HepG2 (cell line): ENCODE measurements around the gene AATF. TPM values are rescaled to one million over a fixed set of nuclear protein-coding genes. Genes with fewer than 3 reads are reported as not detected.

ENCODE experiments used
- ATAC-seq: fragments of 200-7000 bp; cut with Tn5 transposase; 3 replicates; pipeline ENCODE4 v1.9.1; 2020; ENCODE audit warnings: mild to moderate bottlenecking, moderate library complexity
- BruUV-seq: library from RNA; stranded (reverse); fragments of 400-500 nt; replicated peaks from 2 replicates; lab custom pipeline; 2021; lab: Mats Ljungman, UMichigan
- CTCF ChIA-PET: fragments of 300-600 bp; formaldehyde crosslinking; extraction: SDS; loops from one replicate; lab custom pipeline; 2021; ENCODE audit warnings: low total read pairs, inconsistent platforms, low intra/inter-chr PET ratio; lab: Yijun Ruan, JAX
- POLR2A ChIA-PET: fragments of 350-600 bp; sonication (Branson Sonifier 250); formaldehyde crosslinking; loops from one replicate; lab custom pipeline; 2020; ENCODE audit warnings: antibody characterized with exemption, inconsistent platforms; lab: Yijun Ruan, JAX
- DNase-seq: peaks from one replicate; pipeline ENCODE4 v3.0.0-alpha.2; 2015; ENCODE audit warnings: low spot score
- FAIRE-seq: peaks from 3 replicates; lab custom pipeline; 2011; peaks lifted over from hg19 to GRCh38; lab: Jason Lieb, UNC
- H2AFZ ChIP-seq: one replicate; pipeline ENCODE4 v1.6.1; 2011; ENCODE audit warnings: low read length, inconsistent platforms
- H3K27ac ChIP-seq: fragments of 300-600 bp; 3 replicates; pipeline ENCODE4 v1.8.0; 2011; ENCODE audit warnings: mixed run types, mild to moderate bottlenecking, mixed read lengths, low read length, inconsistent platforms; ENCODE audit not compliant: insufficient read depth; ENCODE audit errors: extremely low read length
- H3K27me3 ChIP-seq, 2 experiments: fragments of 200-600 bp in 1 of 2; 2 replicates in 1 of 2; 3 replicates in 1 of 2; pipeline versions ENCODE4 v1.6.0 to v1.8.0; 2011; ENCODE audit warnings: low read length in 2 of 2, mild to moderate bottlenecking in 2 of 2, moderate library complexity in 2 of 2, inconsistent platforms in 1 of 2; ENCODE audit not compliant: insufficient read depth in 2 of 2, control insufficient read depth in 1 of 2
- H3K36me3 ChIP-seq, 2 experiments: fragments of 200-600 bp in 1 of 2; replicated peaks in 1 of 2; 2 replicates in 1 of 2; 3 replicates in 1 of 2; pipeline versions ENCODE4 v1.5.1 to v1.8.0; 2011; ENCODE audit warnings: low read length in 2 of 2, inconsistent platforms in 1 of 2; ENCODE audit not compliant: insufficient read depth in 2 of 2, control insufficient read depth in 1 of 2
- H3K4me1 ChIP-seq: 2 replicates; pipeline ENCODE4 v1.5.1; 2012; ENCODE audit warnings: low read length, inconsistent platforms; ENCODE audit not compliant: insufficient read depth
- H3K4me2 ChIP-seq: 2 replicates; pipeline ENCODE4 v1.6.0; 2011; ENCODE audit warnings: low read depth, low read length, inconsistent platforms
- H3K4me3 ChIP-seq, 3 experiments: fragments of 200-600 bp in 1 of 3; sonication (generic), shearing (Covaris generic) in 1 of 3; replicated peaks in 1 of 3; 2 replicates each; pipeline ENCODE4 v1.5.1; 2011 to 2016; ENCODE audit warnings: low read length in 3 of 3, inconsistent platforms in 2 of 3, low read depth in 2 of 3, mild to moderate bottlenecking in 2 of 3, control low read depth in 1 of 3, mixed read lengths in 1 of 3; ENCODE audit not compliant: insufficient read depth in 1 of 3
- H3K79me2 ChIP-seq: one replicate; pipeline ENCODE4 v1.6.1; 2011; ENCODE audit warnings: low read length, inconsistent platforms; ENCODE audit not compliant: insufficient read depth
- H3K9ac ChIP-seq: 2 replicates; pipeline ENCODE4 v1.6.0; 2011; ENCODE audit warnings: mild to moderate bottlenecking, low read depth, low read length, inconsistent platforms; ENCODE audit not compliant: insufficient read depth
- H3K9me3 ChIP-seq: 2 replicates; pipeline ENCODE4 v1.5.1; 2012; ENCODE audit warnings: mild to moderate bottlenecking, low read length
- H4K20me1 ChIP-seq: 2 replicates; pipeline ENCODE4 v1.6.0; 2011; ENCODE audit warnings: inconsistent platforms, mild to moderate bottlenecking, low read length, moderate library complexity; ENCODE audit not compliant: insufficient read depth
- ASH2L ChIP-seq: fragments of 300-600, 200-600 bp; sonication (generic); IDR thresholded peaks from 2 replicates; pipeline ENCODE4 v1.7.0; 2017; ENCODE audit warnings: low read depth, mild to moderate bottlenecking, moderate library complexity, mixed read lengths, low read length; ENCODE audit not compliant: insufficient read length
- CEBPB ChIP-seq: IDR thresholded peaks from 2 replicates; pipeline ENCODE4 v1.6.1; 2011; ENCODE audit warnings: low read depth, low read length, improper control_type of control experiment, borderline replicate concordance
- FOXO1 ChIP-seq: sonication (generic); formaldehyde crosslinking; IDR thresholded peaks from 2 replicates; pipeline ENCODE4 v1.4.0; 2020; ENCODE audit warnings: missing genetic modification reagents
- GPBP1L1 ChIP-seq: sonication (generic); formaldehyde crosslinking; IDR thresholded peaks from 2 replicates; pipeline ENCODE4 v1.5.0; 2020; ENCODE audit warnings: mild to moderate bottlenecking, missing genetic modification reagents
- MXD1 ChIP-seq: sonication (generic); formaldehyde crosslinking; IDR thresholded peaks from 2 replicates; pipeline ENCODE4 v1.4.0; 2020; ENCODE audit warnings: mild to moderate bottlenecking, missing genetic modification reagents
- RORA ChIP-seq: sonication (generic); formaldehyde crosslinking; IDR thresholded peaks from 2 replicates; pipeline ENCODE4 v1.5.0; 2020; ENCODE audit warnings: mild to moderate bottlenecking, missing genetic modification reagents, moderate library complexity
- TBL1XR1 ChIP-seq: fragments of 150-350 bp; IDR thresholded peaks from 2 replicates; pipeline ENCODE4 v1.6.1; 2014; ENCODE audit warnings: borderline replicate concordance, low read length; ENCODE audit not compliant: partially characterized antibody
- TOE1 ChIP-seq: sonication (generic); formaldehyde crosslinking; IDR thresholded peaks from 2 replicates; pipeline ENCODE4 v1.4.0; 2020; ENCODE audit warnings: mild to moderate bottlenecking, missing genetic modification reagents
- ZIK1 ChIP-seq: sonication (generic); formaldehyde crosslinking; IDR thresholded peaks from 2 replicates; pipeline ENCODE4 v1.5.0; 2020; ENCODE audit warnings: mild to moderate bottlenecking, low read depth, missing genetic modification reagents, borderline replicate concordance
- ZNF768 ChIP-seq: sonication (generic); formaldehyde crosslinking; IDR thresholded peaks from 2 replicates; pipeline ENCODE4 v1.4.0; 2020; ENCODE audit warnings: missing genetic modification reagents
- WGBS: methylation state at CpG from one replicate; pipeline ENCODE4 v1.1.6; 2017; ENCODE audit warnings: low lambda C conversion rate; 5-methylcytosine and 5-hydroxymethylcytosine counted together
- in situ Hi-C: cut with HindIII; loops from 2 replicates; pipeline ENCODE4 v1.10.0; 2017; ENCODE audit warnings: low pct_unique_long_range_greater_than_20kb; ENCODE audit not compliant: extremely low pct_ligation_motif_present
- intact Hi-C: fragments of 100-400 bp; cut with micrococcal nuclease; formaldehyde crosslinking; loops from one replicate; pipeline ENCODE4 v1.10.0; 2022; ENCODE audit not compliant: unreplicated experiment
- polyA plus RNA-seq, 8 experiments: library from polyadenylated mRNA; depleted of rRNA in 3 of 8; stranded (reverse) in 7 of 8; unstranded in 1 of 8; fragments of >200 nt; fragmentation: Illumina TruSeq in 4 of 8; extraction: Trizol in 4 of 8; gene quantifications; 2 replicates each; pipeline versions ENCODE4 v1.2.1 to v1.2.3, GENCODE V29; 2011 to 2016; ENCODE audit warnings: low read depth in 4 of 8, missing spikeins in 1 of 8, mixed read lengths in 1 of 8; ENCODE audit not compliant: insufficient read depth in 1 of 8
- total RNA-seq, 5 experiments: library from RNA; depleted of rRNA; stranded (reverse); fragments of >200 nt; fragmentation: Illumina TruSeq; extraction: Trizol; gene quantifications; 2 replicates each; pipeline ENCODE4 v1.2.3, GENCODE V29; 2016; ENCODE audit warnings: low read depth in 1 of 5

The AATF gene
- total and polyA plus RNA-seq, 2 of the 13 experiments (the other 11 are each of a cell fraction or from before 2014, with no cell fraction given), result 9.1 to 53.3 TPM

- TF ChIP-seq RORA (CRISPR knock-in tag) (no peak), ASH2L (no peak), ZIK1 (no peak), FOXO1 (CRISPR knock-in tag) (no peak), CEBPB (no peak), GPBP1L1 (no peak)
Observed at GRCh38 chr17:36918211-36918691, 30.5 kb upstream of the AATF start (continued).

- POLR2A ChIA-PET, result no interaction called here
- Histone ChIP-seq H3K27ac (no peak overlapping the region), H3K4me3 (no peak overlapping the region)
Observed at GRCh38 chr17:36919407-36919968, 29.3 kb upstream of the AATF start.

More at GRCh38 chr17:36919407-36919968, 29.3 kb upstream of the AATF start:
- FAIRE-seq (no peak), ATAC-seq (peak; percentile 18; the same call in 2 of the 3 replicates), DNase-seq (no peak)
- H3K4me1 ChIP-seq, result peaks cover 32% of the 10 kb centered on the region
- H3K79me2 ChIP-seq, result no peaks in the 10 kb centered on the region
- TF ChIP-seq TOE1 (no peak), TBL1XR1 (no peak), ZNF768 (peak; percentile 71; the same call in 1 of the 2 replicates), MXD1 (no peak)
- CTCF ChIA-PET, result no interaction called here
- H3K9me3 ChIP-seq, result no peaks in the 10 kb centered on the region
- no peaks in the 10 kb centered on the region for H4K20me1 ChIP-seq
- WGBS, result 47% methylated on average over 7 of the region's 7 CpGs
- in situ Hi-C loops, result no loop called here
- no peak overlapping the region for H2AFZ ChIP-seq
- H3K27me3 ChIP-seq, result peaks cover 3 to 43% of the 10 kb centered on the region in 2 experiments; a peak in 3 of 5 replicates
- intact Hi-C loops, result no loop called here
- H3K4me2 ChIP-seq, result 0 out of 2 replicates have a peak overlapping the region, but pooled peaks have one; percentile 18
- no peak overlapping the region for H3K9ac ChIP-seq
- BruUV-seq, result no TSS peak
- H3K36me3 ChIP-seq, result no peaks in the 10 kb centered on the region
